ENCODE measurements around the gene MAP2.
"Not testable (repeated sequence)": the region's sequence is repeated elsewhere in the genome, so short reads cannot be mapped to it uniquely, and the experiment has no call there.

The MAP2 gene

GRCh38 chr2:209593930-209594329 lies 170.1 kb downstream of the MAP2 start:
- no peak for DNase-seq (ENCODE audit: low spot score)

DNA sequence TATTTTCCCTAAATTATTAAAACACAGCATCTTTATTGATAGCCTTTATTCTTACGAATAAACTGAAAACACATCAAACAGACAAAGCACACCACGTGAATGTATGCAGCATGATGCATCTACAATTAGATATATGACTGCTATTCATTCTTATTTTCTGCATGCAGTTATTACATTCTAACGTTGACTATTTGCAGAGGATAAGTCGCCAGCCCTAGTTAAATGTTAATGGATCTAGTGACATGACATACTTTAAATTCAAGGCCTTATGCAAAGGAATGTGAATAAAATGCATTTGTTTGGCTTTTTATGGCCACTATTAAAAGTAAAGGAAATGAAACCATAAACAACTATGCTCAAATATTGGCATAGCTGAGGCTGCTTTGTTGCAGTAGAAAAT lies 172.4 kb downstream of the MAP2 start:
- no peak for DNase-seq (ENCODE audit: low spot score)

GRCh38 chr2:209598227-209598626 lies 174.4 kb downstream of the MAP2 start:
- not testable (repeated sequence) for DNase-seq (ENCODE audit: low spot score)

DNA sequence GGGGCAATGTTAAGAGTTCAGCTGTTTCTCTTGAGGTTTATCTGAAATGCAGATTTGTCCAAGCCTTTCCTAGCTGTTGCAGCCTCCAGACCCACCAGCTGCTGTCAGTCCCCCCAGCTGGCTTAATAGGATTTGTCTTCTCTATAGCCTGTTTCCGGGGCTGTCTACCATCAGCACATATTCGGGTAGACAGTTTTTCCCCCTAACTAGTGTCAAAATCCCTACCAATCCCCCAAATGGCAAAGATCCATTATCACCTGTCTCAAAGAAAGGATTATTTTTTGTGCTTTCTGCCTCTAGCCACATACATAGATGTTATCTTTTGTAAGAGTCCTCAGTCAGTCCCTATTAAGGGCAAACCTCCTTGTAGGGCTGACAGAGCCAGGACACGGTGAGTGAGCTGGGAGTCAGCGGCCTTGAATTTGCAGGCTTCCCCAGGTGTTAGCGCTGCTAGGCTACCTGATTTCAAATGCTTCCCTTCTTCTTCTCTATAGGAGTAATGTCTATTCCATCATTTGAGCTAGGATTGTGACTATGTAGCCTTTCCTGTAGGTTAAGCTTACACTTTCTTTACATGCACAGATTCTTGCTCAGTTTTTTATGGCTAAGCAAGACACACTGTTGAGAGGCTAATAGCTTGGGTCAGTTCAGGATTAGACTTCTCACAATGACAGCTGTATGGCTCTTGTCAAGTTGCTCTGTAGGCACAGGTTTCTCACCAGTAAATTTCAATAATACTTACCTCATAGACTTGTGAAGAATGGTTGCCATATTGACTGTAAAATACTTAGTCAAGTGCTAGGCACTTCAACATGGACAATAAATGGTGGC lies 176.7 kb downstream of the MAP2 start:
- no peak for DNase-seq (ENCODE audit: low spot score)

DNA sequence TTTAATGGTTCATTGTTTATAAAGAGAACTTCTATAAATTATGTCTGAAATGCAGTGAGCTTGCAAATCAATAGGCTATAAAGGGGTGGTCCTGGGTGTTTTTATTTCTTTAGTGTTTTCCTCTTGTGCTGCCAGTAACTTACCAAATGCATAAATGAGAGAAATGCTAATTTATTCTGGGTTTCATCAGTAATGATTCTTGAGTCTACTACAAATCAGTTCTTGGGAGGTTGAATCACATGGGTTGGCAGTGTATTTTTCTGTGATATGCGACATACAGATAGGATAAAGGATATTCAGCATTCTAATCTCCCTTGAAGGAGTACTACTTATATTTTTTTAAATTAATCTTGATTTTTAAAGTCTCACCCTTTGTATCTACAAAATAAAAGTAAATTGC lies 177.7 kb downstream of the MAP2 start:
- no peak for DNase-seq (ENCODE audit: low spot score)

DNA sequence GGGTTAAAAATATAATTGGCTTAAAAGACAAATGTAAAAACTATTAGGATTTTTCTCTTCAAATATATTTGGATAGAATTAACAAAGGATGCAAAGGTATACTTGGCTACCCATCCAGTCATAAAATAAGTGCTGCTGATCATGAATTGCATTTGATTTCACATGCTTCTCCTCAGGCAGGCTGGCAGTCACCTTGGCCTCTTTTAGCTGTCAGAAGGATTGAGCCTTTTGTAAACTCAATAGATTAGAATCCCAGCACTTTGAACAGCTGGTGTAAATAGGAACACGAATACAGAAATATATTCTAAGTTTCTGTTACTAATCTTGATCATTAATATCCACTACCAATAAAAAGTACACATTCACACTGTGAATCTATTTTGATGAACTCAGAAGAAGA lies 178.4 kb downstream of the MAP2 start:
- DNase-seq (ENCODE audit: low spot score) = no peak

DNA sequence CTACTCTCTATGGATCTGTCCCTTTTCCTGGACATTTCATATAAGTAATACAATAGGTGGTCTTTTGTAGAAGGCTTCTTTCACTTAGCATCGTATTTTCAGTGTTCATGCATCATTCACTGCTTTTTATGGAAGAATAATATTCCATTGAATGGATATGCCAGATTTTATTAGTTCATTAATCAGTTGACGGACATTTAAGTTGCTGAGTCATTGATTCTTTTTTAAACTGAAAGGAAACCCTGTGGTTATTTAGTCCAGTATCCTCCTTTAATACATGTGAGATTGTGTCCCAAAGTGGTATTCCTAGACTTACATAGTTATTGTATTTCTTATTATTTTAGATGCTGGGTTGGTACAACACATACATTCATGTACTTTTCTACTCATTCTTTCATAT lies 185.7 kb downstream of the MAP2 start:
- DNase-seq (ENCODE audit: low spot score) = no peak

- no peak for DNase-seq (ENCODE audit: low spot score)
Observed at GRCh38 chr2:209610631-209611030, 186.8 kb downstream of the MAP2 start.

DNA sequence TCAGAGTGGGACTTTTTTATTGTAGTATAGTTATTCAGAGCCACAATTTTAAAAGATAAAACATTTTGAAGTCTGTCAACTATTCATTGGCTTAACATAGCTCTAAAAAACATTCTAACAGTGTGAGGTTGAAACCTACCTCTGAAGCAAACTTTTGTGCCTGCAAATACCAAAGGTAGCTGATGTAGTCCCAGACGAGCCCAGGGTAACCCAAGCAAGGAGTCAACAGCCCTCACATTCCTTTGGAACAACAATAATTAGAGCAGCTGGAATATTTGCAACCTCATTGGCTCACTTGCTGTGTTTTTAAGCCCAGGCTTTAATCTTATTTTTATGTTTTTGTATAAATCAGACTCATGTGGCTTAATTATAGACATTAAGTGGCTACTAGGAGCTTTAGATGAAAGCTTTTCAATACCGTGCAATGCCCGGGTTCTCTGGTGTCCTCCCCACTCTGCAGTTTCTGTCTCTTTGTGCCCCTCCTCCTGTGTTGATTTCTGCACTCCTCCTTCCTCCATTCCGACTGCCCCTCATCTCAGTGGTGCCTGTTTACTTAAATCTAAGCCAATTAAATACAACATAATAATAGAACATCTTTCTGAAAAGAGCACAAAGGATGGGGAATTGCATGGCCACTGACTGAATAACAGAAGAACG lies 189.9 kb downstream of the MAP2 start:
- DNase-seq (ENCODE audit: low spot score) = no peak

GRCh38 chr2:209614690-209615369 lies 191.0 kb downstream of the MAP2 start:
- peak; percentile 89 for DNase-seq (ENCODE audit: low spot score)

GRCh38 chr2:209619782-209620181 lies 195.9 kb downstream of the MAP2 start:
- no peak for DNase-seq (ENCODE audit: low spot score)

GRCh38 chr2:209624192-209624938 lies 200.5 kb downstream of the MAP2 start:
- no peak for DNase-seq (ENCODE audit: low spot score)

- DNase-seq (ENCODE audit: low spot score) = no peak
Observed at GRCh38 chr2:209629597-209629996, 205.8 kb downstream of the MAP2 start.

DNA sequence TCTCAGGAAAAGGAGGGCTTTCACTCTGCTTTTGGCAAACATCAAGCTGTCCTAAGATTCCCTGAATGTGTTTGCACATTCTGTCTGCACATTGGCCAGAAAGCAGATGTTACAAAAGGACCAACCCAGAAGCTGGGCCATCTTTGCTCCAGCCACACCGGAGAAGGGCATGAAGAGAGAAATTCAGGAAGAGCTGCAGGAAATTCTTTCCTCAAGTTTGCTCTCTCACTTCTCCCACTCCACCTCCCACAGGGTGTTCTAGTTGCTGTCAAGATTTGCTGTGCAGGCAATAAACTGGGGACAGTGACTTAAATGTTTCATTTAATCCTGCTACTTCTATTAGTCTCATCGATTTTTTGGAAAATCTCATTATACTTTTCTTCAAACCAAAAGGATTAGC lies 210.1 kb downstream of the MAP2 start:
- DNase-seq (ENCODE audit: low spot score) = no peak

DNA sequence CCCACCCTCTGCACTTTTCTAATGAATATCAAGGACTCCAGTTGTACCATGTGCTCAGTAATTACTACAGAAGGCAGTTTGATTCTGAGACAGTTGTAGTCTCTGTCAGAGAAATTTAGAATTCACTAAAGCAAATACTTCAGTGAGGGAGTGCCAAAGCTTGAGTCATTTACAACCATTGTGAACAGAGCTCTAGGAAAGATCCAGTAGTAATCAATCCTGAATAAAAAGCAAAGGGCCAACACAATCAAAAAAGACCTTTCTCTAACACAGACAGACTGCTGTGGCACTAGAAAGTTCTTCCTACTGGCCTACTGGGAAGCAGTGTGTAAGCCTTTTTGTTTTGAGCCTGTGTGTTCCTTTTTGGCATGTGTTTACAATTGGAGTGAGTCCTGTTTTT lies 212.2 kb downstream of the MAP2 start:
- DNase-seq (ENCODE audit: low spot score) = peak; percentile 35

- DNase-seq (ENCODE audit: low spot score) = no peak
Observed at GRCh38 chr2:209637293-209637692, 213.4 kb downstream of the MAP2 start.

GRCh38 chr2:209638346-209638745 lies 214.5 kb downstream of the MAP2 start:
- no peak for DNase-seq (ENCODE audit: low spot score)

DNA sequence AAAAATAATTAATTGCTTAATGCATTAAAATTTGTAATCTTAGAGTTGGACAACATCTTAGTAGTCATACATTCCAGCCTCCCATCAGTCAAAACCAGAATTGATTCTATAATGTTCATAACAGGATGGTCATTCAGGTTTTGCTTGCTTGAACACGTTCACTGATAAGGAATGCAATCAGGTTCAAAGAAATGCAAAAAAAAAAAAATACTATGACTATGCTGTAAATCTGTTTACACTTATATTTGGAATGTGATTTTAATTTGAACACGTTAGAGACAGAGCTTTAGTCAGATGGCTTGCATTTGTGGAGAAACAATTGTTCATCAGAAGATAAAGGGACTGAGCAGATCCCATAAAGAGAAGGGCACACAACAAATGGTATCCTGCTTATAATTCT lies 216.5 kb downstream of the MAP2 start:
- DNase-seq (ENCODE audit: low spot score) = no peak

- DNase-seq (ENCODE audit: low spot score) = no peak
Observed at GRCh38 chr2:209642146-209642820, 218.4 kb downstream of the MAP2 start.

DNA sequence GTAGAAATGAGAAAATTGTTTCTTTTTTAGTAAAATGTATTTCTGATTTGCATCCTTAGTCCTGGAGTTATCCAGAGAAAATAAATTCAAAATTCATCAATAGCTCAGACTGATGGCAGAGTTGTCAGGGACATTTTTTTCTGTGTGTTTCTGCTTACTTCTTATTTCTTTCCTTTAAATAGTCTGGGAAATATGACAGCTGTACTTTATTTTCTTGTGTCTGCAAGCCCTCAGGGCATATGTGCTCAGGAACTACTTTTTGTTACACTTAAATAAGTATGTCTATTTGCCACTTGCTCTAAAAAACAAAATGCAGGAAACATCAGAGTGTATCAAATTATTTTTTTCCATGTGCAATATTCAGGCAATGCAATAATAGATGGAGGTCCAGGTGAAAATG lies 221.0 kb downstream of the MAP2 start:
- DNase-seq (ENCODE audit: low spot score) = no peak

- DNase-seq (ENCODE audit: low spot score) = no peak
Observed at GRCh38 chr2:209648714-209649113, 224.9 kb downstream of the MAP2 start.

- no peak for DNase-seq (ENCODE audit: low spot score)
Observed at GRCh38 chr2:209653134-209653533, 229.3 kb downstream of the MAP2 start.

All from cerebellar cortex (tissue), 1 donor.